Activated CD4-positive, alpha-beta memory T cell treated with anti-CD3 and anti-CD28 coated beads, Interleukin-2, amount 10 ng/mL, durations not matched to agents 7 days and 5 days (primary cell): ENCODE results near the gene ALG1L2. TPM values are rescaled to one million over a fixed set of nuclear protein-coding genes. Genes with fewer than 3 reads are reported as not detected.

ENCODE experiments used
- total RNA-seq, 2 experiments: library from RNA; stranded (reverse); gene quantifications; one replicate each; pipeline ENCODE4 v1.2.3, GENCODE V29; 2021

ALG1L2 gene
- total RNA-seq, 2 experiments from 2014 or later = 0.70 TPM; not detected in 1

Other genes starting within 250 kb of the ALG1L2 start
- 10 to 100 TPM; 18.5 to 20.4 TPM for gene TMCC1, start 188.1 kb upstream of the ALG1L2 start, total RNA-seq
- not detected for gene TRH, start 107.1 kb upstream of the ALG1L2 start, total RNA-seq